GM21360 (cell line): Measurements from ENCODE around the gene NECTIN3.

Experiments
- ATAC-seq: cut with Tn5 transposase; IDR thresholded peaks from one replicate; pipeline ENCODE4 v1.9.1; 2021; ENCODE audit warnings: mild to moderate bottlenecking, moderate library complexity; ENCODE audit not compliant: unreplicated experiment

Gene NECTIN3, protein sequence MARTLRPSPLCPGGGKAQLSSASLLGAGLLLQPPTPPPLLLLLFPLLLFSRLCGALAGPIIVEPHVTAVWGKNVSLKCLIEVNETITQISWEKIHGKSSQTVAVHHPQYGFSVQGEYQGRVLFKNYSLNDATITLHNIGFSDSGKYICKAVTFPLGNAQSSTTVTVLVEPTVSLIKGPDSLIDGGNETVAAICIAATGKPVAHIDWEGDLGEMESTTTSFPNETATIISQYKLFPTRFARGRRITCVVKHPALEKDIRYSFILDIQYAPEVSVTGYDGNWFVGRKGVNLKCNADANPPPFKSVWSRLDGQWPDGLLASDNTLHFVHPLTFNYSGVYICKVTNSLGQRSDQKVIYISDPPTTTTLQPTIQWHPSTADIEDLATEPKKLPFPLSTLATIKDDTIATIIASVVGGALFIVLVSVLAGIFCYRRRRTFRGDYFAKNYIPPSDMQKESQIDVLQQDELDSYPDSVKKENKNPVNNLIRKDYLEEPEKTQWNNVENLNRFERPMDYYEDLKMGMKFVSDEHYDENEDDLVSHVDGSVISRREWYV

DNA sequence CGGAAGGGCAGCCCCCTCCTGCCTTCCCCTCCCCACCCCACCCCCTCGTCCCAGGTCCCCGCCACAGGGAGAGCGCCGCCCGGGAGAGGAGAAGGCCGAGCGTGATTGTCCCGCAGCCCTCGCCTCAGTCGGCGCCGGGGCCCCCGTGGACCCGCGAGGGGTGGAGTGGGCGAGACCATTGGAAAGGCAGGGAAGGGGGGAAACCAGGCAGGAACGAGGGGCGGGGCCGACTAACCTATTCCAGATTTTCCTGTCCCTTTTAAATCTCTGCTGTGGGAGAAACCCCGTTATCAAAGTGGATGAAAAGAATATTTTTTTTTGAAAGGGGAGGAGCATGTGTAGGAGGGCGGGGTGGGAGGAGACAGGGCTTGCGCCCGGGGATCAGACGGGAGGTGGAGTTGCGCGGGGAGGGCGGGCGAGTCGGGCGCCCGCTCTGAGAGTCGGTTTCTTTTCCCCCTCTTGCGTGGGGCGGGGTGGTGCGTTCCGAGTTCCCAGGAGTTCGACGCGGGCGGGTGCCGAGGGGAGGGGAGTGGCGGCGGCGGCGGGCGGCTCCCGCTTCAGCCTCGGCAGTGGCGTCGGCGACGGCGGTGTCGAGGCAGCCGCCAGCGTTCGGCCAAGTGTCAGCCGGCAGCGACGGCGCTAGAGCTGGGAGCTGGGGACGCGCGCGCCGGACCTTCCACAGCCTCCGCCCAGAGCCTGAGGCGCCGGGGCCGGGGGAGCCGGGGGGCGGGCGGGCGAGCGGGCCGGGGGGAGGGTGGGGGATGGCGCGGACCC, at the start of gene NECTIN3:
Gene NECTIN3 (plus strand): TSS at position 560 of the 774 bp plus-strand sequence. CDS start 202 bp downstream, at position 762.
- peak; percentile 87 for ATAC-seq

DNA sequence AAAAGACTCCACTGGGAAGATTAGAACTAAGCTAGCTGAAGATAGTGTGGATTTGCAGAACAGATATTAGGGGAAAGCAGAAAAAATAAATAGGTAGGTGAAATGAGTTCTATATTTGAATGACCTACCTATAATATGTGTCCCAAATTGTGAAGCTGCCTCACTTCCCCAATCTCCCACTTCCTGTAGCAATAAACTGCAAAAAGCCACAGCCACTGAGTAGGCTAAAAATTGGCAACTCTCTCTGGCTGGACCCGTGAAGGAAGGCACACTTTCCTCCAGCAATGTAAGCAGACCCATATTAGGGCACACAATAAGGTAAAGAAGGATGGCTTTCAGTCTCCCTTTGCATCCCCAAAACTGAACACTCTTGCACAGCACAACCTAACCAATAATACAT, 43.7 kb upstream of the NECTIN3 start:
- ATAC-seq = no peak

DNA sequence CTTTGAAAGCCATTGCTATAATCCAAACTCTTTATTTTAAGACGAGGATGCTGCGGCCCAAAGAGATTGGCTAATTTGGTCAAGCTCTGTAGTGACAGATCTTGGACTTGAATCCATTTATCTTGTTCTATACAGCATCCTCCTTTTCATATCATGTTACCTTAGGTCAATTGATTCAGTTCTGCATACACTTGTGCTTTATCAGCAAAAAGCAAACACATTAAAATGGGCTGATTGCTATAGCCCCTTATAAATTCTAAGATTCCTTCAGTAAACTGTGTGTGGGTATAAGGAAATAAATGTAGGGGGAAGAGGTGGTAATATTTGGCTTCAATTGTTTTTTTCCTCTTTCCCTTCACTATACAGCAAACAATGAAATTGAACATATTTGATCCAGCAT, 40.1 kb upstream of the NECTIN3 start:
- no peak for ATAC-seq

DNA sequence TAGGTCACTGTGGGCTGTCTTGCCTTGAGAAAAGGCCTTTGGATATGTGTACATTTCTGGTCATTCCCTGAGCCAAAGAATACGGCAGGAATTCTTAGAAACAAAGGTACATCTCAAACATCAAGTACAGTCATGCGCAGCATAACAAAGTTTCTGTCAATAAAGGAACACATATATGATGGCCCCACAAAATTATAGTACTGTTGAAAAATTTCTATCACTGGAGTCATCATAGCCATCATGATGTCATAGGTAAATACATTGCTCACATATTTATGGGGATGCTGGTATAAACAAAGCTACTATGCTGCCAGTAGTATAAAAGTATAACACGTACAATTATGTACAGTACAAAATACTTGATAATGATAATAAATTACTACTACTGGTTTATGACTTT, 38.9 kb upstream of the NECTIN3 start:
- no peak for ATAC-seq

DNA sequence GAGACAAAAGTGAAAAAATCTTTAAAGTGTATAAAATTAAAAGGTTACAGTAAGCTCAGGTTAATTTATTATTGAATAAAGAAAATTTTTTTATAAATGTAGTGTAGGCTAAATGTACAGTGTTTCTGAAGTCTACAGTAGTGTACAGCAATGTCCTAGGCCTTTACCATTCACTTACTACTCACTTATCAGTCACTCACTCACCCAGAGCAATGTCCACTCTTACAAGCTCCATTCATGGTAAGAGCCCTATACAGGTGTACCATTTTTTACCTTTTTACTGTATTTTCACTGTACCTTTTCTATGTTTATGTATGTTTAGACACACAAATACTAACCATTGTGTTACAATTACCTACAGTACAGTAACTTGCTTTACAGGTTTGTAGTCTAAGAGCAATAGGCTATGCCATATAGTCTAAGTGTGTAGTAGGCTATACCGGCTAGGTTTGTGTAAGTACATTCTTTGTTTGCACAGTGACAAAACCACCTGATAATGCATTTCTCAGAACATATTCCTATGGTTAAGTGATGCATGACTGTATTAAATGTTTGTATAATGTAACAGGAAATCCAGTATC, 38.1 kb upstream of the NECTIN3 start:
- ATAC-seq = no peak

DNA sequence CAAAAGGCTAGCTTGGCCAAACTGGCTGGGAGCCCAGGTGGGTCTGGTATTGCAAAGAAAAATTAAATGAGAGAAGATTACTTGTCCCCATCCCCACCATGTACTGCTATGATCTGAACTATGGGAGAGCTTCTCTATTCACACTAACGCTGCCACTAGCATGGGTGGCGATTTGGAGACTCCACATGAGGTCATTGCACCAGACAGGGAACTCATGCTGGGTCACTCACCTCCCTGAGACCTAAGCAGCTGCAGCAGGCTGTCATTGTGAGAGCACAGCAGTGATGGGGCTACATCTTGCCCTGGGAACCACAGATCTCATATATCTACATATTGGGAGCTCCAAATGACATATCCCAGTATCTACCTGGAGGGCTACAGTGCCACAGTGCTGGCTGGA, 36.3 kb upstream of the NECTIN3 start:
- no peak for ATAC-seq

DNA sequence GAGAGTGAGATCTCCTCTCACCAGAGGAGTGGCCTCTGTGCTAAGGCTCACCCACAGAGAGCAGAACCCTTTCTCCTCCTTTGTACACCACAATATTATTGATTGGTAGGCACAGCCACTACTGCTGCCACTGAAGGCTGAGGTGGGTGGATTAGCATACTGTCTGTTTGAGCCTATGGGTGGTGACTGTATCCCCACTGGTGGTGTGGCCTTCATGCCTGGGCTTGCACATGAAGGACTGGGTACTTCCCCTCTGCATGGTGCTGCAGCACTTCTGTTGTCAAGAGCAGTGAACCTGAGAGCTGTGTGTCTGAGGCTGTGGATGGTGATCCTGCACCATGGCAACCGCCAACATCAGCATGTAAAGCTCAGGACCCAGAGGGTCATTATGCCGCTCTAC, 35.7 kb upstream of the NECTIN3 start:
- no peak for ATAC-seq

DNA sequence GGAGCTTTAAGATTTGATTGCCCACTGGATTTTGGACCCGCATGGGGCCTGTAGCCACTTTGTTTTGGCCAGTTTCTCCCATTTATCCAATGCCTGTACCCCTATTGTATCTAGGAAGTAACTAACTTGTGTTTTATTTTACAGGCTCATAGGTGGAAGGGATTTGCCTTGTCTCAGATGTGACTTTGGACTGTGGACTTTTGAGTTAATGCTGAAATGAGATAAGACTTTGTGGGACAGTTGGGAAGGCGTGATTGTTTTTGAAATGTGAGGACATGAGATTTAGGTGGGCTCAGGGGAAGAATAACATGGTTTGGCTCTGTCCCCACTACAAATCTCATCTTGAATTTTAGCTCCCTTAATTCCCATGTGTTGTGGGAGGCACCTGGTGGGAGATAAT, 30.7 kb upstream of the NECTIN3 start:
- ATAC-seq = no peak

DNA sequence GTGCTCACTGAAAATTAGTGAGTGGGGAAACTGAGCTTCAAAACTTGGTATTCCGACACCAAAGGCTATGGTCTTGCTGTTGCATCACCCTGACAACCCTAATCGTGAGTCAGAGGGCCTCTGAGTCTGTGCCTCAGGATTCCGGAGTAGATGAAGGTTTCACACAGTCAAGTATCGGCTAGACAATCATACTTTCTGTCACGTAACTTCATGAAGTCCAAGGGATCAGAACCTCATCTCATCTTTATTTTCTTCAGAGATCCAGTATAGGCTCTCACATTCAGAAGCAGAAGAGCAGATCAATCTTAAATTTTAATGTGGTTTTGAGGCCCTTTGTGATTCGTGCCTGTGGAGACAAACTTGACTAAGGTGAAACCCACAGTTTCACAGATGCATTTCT, 26.1 kb upstream of the NECTIN3 start:
- no peak for ATAC-seq

DNA sequence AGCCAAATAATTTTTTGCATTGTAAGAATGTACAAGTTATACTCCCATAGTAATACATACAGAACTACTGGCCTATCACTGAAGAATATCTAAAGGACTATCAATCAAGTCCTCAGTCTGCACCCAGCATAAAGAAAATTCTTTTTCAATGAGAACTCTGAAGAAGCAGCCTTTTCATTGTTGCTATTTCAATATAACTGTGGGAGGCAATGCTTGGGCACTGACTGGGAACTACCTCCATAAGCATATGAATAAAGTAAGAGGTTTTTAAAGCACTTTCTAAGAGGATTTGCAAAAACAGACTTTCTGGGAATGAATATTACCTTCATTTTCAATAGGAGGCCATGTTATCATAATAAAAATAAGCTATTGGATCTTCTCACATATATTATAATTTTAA, 24.6 kb upstream of the NECTIN3 start:
- no peak for ATAC-seq

DNA sequence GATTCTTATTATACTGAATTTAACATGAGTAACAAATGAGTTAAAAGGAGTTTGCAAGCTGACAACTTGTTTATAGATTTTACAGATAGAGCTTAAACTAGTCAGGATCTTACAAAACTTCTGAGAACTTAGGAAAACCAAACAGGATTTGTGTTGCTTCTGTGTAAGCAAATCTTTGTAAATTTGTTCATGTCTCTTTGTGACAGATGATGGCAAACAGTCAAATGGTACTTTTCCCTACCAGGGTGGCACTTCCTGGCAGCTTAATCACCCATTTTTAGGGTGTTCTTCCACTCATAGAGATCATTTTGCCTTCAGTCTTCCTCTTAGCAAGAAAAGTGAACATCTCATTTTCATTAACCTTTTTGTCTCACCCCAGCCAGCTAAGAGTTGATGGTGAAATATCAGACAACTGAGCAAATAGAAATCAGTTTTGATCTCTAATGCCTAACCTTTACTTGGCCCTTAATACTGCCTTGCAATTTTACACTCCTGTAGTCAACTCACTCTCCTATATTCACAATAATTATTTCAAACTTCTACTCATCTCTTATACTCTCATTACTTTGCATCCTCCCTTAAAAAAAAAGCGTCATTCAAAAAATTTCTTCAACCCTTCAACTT, 23.7 kb upstream of the NECTIN3 start:
- ATAC-seq = no peak

DNA sequence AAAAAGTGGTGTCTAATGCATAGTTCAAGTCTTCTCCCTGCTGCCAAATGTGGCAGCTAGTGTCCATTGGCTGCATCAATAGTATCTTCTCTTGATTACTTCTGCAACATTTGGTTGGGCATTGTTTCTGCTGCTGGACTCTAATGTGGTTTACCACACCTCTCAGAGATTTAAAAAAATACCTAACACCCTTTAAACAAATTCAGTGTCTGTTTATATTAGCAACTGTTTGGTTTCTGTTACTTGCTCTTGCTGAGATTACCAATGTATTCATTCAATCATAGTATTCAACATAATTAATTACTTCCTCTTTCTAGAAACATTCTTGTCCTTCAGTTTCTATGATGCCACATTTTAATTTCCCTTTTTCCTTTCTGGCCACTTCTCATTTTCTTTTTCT, 20.3 kb upstream of the NECTIN3 start:
- no peak for ATAC-seq

DNA sequence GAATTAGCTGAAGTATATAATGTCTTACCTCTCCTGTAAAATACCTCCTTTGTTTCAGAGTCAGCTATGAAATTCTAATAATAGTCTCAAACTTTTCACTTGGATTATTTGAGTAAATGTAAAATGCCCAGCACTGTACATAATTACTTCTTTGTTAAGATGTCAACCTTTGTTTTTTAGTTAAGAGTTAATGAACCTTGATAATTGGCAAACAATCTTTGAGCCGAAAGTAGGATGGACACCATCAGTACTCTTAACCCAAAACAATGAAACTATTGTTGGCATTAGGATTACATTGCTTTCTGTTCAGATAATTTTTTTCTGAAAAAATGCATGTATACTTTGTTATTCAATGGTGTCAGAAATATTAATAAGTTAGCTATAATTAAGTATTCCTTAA, 3.0 kb upstream of the NECTIN3 start:
- no peak for ATAC-seq

DNA sequence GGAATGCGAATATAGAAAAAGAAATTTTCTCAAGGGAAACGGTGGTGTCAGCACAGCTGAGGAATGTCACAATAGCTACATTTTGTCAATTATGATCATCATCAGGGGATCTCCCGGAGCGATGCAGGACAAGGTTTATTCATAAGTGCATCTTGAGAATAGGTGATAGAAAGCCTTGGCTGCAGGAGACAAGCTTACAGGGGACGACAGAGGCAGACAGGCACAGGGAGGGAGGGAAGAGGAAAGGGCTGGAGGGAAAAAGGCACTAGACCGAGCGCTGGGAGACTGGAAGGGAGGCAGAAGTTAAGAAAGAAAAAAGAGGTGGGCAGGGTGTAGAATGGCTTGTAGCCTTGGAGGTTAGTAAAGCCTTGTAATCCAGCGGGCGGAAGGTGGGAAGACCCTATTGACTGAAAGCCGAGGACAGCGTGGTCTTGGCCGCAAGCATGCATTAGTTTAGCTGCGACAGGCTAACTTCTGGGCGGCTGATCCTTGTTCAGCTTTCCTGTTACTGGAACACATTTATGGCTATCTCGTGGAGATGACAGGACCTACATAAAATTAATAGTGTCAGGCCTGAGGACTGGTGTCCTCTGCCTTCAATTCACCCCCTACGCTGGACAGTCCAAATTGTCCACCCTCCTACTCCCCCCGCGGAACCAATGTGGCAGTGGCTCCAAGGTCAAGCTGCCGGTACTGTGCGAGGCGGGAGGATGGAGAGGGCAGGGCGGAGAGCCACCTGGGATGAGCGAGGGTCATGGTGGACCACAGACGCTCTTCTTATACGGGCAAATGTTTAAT, 1.4 kb upstream of the NECTIN3 start:
- ATAC-seq = no peak

DNA sequence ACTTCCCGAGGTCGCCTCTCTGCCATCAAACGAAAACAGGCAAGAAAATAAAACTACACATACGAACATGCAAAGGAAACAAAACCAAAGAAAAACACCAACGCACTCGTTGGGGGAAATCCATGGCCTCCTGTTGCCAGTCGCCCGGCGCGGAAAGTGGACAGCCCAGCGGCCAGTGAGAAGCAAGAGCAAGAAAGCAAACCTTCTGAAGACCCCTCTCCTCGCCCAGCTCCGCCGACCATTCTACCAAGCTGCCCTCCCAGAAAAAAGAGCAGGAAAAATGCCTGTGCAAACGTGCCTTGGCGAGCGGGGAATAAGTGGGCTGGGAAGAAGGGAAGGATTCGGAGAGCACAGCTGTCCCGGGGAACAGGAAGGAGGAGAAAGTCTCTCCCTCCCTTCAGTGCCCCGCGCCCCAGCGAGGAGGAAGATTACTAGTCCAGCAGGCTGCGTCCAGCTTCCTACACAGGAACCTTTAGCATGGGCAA, 802 bp upstream of the NECTIN3 start:
- ATAC-seq = no peak

DNA sequence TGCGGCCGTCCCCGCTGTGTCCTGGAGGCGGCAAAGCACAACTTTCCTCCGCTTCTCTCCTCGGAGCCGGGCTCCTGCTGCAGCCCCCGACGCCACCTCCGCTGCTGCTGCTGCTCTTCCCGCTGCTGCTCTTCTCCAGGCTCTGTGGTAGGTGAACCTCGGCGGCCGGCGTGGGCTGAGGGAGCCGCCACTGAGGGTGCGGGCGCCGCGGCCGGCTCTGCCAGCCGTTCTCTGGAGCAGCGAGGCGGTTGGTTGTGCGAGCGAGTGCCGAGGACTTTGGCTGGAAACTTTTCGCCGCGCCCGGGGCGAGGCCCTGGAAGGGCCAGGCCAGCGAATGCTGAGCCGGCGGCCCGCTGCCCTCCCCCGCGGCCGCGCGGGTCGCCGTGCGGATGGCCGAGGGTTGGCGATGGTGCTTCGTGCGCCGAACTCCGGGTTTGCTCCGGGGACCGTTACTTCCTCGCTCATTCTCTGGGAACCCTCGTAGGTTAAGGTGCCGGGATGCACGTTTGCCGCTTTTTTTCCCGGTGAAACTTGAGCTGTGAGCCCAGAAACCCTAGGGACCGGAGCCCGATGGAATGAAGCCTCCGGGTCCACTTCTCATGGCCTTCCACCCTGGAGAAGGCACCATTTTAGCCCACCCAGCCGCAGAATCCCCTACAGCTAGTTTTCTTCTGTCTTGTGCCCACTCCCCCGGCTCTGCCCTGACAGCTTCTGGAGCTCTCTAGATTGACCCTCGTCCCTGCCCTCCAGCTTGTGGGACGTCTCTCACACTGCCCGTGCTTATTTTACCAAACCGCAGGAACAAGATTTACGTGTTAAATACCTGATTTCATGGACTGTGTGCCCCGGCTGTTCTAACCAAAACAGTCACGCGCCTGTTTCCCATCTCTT, 660 bp downstream of the NECTIN3 start:
- peak; percentile 36 for ATAC-seq

DNA sequence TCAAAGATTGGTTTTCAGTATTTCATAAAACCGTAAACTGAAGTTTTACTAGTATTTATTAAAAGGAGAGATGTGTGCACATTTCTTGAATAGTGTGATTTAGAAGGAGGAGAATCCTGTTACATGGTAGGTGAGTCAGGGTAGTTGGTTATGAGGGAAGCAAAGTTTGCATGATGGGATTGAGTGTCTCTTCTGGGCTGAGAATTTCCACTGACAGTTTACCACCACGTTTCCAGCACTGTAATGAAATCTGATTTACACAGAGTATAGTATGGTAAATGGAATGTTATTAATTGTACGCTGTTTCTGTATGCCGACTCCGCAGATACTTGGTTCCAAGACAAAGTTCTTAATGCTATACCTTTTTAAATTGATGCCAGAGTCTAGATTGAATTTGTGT, 1.6 kb downstream of the NECTIN3 start:
- ATAC-seq = no peak

DNA sequence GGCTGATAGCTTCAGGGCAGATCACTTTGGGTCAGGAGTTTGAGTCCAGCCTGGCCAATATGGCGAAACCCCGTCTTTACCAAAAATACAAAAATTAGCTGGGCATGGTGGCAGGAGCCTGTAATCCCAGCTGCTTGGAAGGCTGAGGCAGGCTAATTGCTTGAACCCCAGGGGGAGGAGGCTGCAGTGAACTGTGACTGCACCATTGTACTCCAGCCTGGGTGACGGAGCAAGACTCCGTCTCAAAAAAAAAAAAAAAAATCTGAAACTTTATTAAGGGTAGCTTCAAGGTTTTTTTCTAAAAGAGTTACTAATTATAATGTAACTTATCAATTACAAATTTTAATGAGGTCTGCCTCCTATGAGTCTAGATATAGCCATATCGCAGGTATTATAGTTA, 5.1 kb downstream of the NECTIN3 start:
- ATAC-seq = no peak

DNA sequence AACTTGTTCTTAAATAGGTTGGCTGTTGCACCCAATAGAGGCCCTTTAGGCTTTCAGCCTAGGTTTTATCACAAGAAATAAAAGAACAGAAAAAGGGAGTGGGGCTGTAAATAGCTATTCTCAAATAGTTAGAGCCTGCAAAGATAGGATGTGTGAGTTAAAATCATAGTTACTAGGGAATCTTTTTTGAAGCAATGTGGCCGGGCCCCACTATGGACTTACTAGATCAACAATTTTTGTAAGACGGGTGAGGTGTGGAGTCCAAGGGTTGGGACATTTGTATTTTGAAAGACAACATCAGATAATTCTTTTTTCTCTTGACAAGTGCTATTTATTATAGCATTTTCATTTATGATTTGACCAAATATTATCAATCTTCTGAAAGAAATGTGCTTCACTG, 5.8 kb downstream of the NECTIN3 start:
- no peak for ATAC-seq
